DND-41 (cell line): ENCODE measurements around the gene BBC3.

Experiments used
- ATAC-seq: fragments of 200-7000 bp; cut with Tn5 transposase; 3 replicates; pipeline ENCODE4 v1.9.1; 2021; ENCODE audit warnings: low read depth; ENCODE audit not compliant: insufficient read depth
- DNase-seq: peaks from one replicate; pipeline ENCODE4 v3.0.0-alpha.2; 2020
- H2AFZ ChIP-seq: 2 replicates; pipeline ENCODE4 v1.6.0; 2012; ENCODE audit warnings: low read depth, low read length
- H3K27ac ChIP-seq: 2 replicates; pipeline ENCODE4 v1.5.1; 2012; ENCODE audit warnings: low read length, inconsistent platforms
- H3K27me3 ChIP-seq: fragments of 200-600 bp; sonication (generic); 2 replicates; pipeline ENCODE4 v1.6.0; 2012; ENCODE audit warnings: low read length, mild to moderate bottlenecking, inconsistent platforms; ENCODE audit not compliant: insufficient read depth, poor library complexity
- H3K36me3 ChIP-seq: 2 replicates; pipeline ENCODE4 v1.5.1; 2012; ENCODE audit warnings: low read length, inconsistent platforms; ENCODE audit not compliant: insufficient read depth
- H3K4me1 ChIP-seq: 2 replicates; pipeline ENCODE4 v1.5.1; 2012; ENCODE audit warnings: mild to moderate bottlenecking, low read length; ENCODE audit not compliant: insufficient read depth
- H3K4me2 ChIP-seq: 2 replicates; pipeline ENCODE4 v1.6.0; 2012; ENCODE audit warnings: mild to moderate bottlenecking, moderate library complexity, low read length, inconsistent platforms; ENCODE audit not compliant: insufficient read depth
- H3K4me3 ChIP-seq, 2 experiments: fragments of 200-600 bp in 1 of 2; shearing (Covaris generic) in 1 of 2; 2 replicates each; pipeline ENCODE4 v1.5.1; 2012 to 2016; ENCODE audit warnings: inconsistent platforms in 2 of 2, low read length in 2 of 2, mild to moderate bottlenecking in 2 of 2, low read depth in 1 of 2, moderate library complexity in 1 of 2
- H3K79me2 ChIP-seq: 2 replicates; pipeline ENCODE4 v1.6.0; 2012; ENCODE audit warnings: low read length, inconsistent platforms; ENCODE audit not compliant: insufficient read depth
- H3K9ac ChIP-seq: 2 replicates; pipeline ENCODE4 v1.6.0; 2012; ENCODE audit warnings: low read depth, mild to moderate bottlenecking, inconsistent platforms, low read length, moderate library complexity
- H3K9me3 ChIP-seq: 2 replicates; pipeline ENCODE4 v1.5.1; 2012; ENCODE audit warnings: low read length, moderate library complexity, mild to moderate bottlenecking, inconsistent platforms; ENCODE audit not compliant: insufficient read depth, severe bottlenecking
- H4K20me1 ChIP-seq: 2 replicates; pipeline ENCODE4 v1.6.0; 2012; ENCODE audit warnings: low read length; ENCODE audit not compliant: insufficient read depth
- EZH2 ChIP-seq: IDR thresholded peaks from 3 replicates; pipeline ENCODE4 v1.6.1; 2012; ENCODE audit warnings: borderline replicate concordance, low read depth, mild to moderate bottlenecking, moderate library complexity, low read length, inconsistent platforms; ENCODE audit not compliant: severe bottlenecking
- TF ChIP-seq, protein P1 (sequence below): IDR thresholded peaks from 2 replicates; pipeline ENCODE4 v1.5.1; 2012; ENCODE audit warnings: borderline replicate concordance, low read length, moderate library complexity, mild to moderate bottlenecking; ENCODE audit not compliant: poor library complexity, severe bottlenecking; ENCODE audit errors: extremely low read depth

Gene BBC3

GRCh38 chr19:47186446-47187334, 44.3 kb downstream of the BBC3 start:
- Histone ChIP-seq H3K36me3 (peaks cover 90% of the 10 kb centered on the region), H2AFZ (no peak overlapping the region), H3K9ac (no peak overlapping the region), H3K4me2 (no peak overlapping the region), H3K27me3 (no peaks in the 10 kb centered on the region), H3K4me3 (no peak overlapping the region), H3K9me3 (no peaks in the 10 kb centered on the region), H3K79me2 (peaks cover 71% of the 10 kb centered on the region), H3K27ac (no peak overlapping the region), H4K20me1 (peaks cover 37% of the 10 kb centered on the region), H3K4me1 (no peaks in the 10 kb centered on the region)
- TF ChIP-seq EZH2 = no peak
- TF ChIP-seq, protein P1, sequence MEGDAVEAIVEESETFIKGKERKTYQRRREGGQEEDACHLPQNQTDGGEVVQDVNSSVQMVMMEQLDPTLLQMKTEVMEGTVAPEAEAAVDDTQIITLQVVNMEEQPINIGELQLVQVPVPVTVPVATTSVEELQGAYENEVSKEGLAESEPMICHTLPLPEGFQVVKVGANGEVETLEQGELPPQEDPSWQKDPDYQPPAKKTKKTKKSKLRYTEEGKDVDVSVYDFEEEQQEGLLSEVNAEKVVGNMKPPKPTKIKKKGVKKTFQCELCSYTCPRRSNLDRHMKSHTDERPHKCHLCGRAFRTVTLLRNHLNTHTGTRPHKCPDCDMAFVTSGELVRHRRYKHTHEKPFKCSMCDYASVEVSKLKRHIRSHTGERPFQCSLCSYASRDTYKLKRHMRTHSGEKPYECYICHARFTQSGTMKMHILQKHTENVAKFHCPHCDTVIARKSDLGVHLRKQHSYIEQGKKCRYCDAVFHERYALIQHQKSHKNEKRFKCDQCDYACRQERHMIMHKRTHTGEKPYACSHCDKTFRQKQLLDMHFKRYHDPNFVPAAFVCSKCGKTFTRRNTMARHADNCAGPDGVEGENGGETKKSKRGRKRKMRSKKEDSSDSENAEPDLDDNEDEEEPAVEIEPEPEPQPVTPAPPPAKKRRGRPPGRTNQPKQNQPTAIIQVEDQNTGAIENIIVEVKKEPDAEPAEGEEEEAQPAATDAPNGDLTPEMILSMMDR = no peak
- DNase-seq = peak; percentile 24
- ATAC-seq = peak; percentile 57

- ATAC-seq = no peak
- no peaks in the 10 kb centered on the region for H3K27me3 ChIP-seq
- no peaks in the 10 kb centered on the region for H3K4me1 ChIP-seq
- TF ChIP-seq, protein P1 = no peak
- no peak for TF ChIP-seq EZH2
- H3K9me3 ChIP-seq = no peaks in the 10 kb centered on the region
- peaks cover 83% of the 10 kb centered on the region for H3K36me3 ChIP-seq
- no peak overlapping the region for H3K4me3 ChIP-seq
- H3K4me2 ChIP-seq = no peak overlapping the region
- DNase-seq = no peak
- H4K20me1 ChIP-seq = peaks cover 27% of the 10 kb centered on the region; the same call in 1 of the 2 replicates
- peaks cover 66% of the 10 kb centered on the region for H3K79me2 ChIP-seq
- no peak overlapping the region for H2AFZ ChIP-seq
- no peak overlapping the region for H3K9ac ChIP-seq
- no peak overlapping the region for H3K27ac ChIP-seq
These were observed 47.4 kb downstream of the BBC3 start for GRCh38 chr19:47183601-47184000.

DNA sequence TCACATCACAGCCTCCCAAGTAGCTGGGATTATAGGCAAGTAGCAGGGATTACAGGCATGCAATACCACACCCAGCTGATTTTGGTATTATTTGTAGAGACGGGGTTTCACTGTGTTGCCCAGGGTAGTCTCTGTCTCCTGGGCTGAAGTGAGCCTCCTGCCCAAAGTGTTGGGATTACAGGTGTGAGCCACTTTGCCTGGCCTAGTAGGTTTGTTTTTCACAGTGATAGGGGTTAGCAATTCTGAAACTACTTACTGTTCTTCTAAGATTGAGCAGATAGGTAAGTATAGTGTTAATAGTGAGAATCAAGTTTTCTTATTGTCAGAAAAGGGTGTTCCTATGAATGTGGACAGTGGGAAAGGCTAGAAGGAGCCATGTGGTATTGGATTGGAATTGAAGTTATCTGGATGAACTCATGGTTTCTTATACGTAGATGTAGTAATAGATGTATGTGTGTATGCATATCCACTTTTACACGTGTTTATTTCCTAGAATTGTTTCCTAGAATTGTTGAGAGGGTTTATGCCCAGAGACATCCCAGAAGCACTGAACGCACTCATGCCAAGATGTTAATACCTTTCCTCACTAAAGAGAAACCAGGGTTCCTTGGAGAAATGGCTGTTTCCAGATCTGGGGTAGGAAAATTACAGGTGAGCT, 51.2 kb downstream of the BBC3 start:
- no peak overlapping the region for H3K27ac ChIP-seq
- H3K4me2 ChIP-seq = no peak overlapping the region
- H3K9ac ChIP-seq = no peak overlapping the region
- H3K27me3 ChIP-seq = no peaks in the 10 kb centered on the region
- no peak for ATAC-seq
- peaks cover 45% of the 10 kb centered on the region; the same call in 1 of the 2 replicates for H4K20me1 ChIP-seq
- no peak for DNase-seq
- no peaks in the 10 kb centered on the region for H3K4me1 ChIP-seq
- no peak overlapping the region for H2AFZ ChIP-seq
- no peak for TF ChIP-seq EZH2
- TF ChIP-seq, protein P1 = no peak
- no peaks in the 10 kb centered on the region for H3K9me3 ChIP-seq
- H3K4me3 ChIP-seq = no peak overlapping the region
- peaks cover 80% of the 10 kb centered on the region for H3K79me2 ChIP-seq
- peaks cover 87% of the 10 kb centered on the region for H3K36me3 ChIP-seq
